DOHH2 (cell line): Measurements from ENCODE around the gene KDM4C.

Source experiments
- H3F3A ChIP-seq: fragments of 200-600 bp; sonication (generic), shearing (Covaris generic); 2 replicates; pipeline ENCODE4 v1.6.0; 2016; ENCODE audit warnings: antibody characterized with exemption, mild to moderate bottlenecking; ENCODE audit not compliant: control insufficient read depth, insufficient read depth
- H3K27ac ChIP-seq: fragments of 200-600 bp; sonication (generic); 2 replicates; pipeline ENCODE4 v1.5.1; 2014; ENCODE audit warnings: low read depth, mild to moderate bottlenecking, low read length, moderate library complexity
- H3K27me3 ChIP-seq: fragments of 200-600 bp; sonication (generic); 2 replicates; pipeline ENCODE4 v1.6.1; 2014; ENCODE audit warnings: mild to moderate bottlenecking, low read length, mixed read lengths; ENCODE audit not compliant: control insufficient read depth
- H3K36me3 ChIP-seq: fragments of 200-600 bp; sonication (generic); 2 replicates; pipeline ENCODE4 v1.6.1; 2014; ENCODE audit warnings: mild to moderate bottlenecking, low read length, moderate library complexity, mixed read lengths; ENCODE audit not compliant: control insufficient read depth
- H3K4me1 ChIP-seq: fragments of 200-600 bp; sonication (generic); 2 replicates; pipeline ENCODE4 v1.6.1; 2014; ENCODE audit warnings: mild to moderate bottlenecking, low read length, mixed read lengths; ENCODE audit not compliant: control insufficient read depth
- H3K4me2 ChIP-seq: fragments of 200-600 bp; sonication (generic); 2 replicates; pipeline ENCODE4 v1.6.0; 2014; ENCODE audit warnings: mild to moderate bottlenecking, low read length, moderate library complexity
- H3K4me3 ChIP-seq: fragments of 200-600 bp; sonication (generic); 2 replicates; pipeline ENCODE4 v1.5.1; 2014; ENCODE audit warnings: mild to moderate bottlenecking, low read length, mixed read lengths
- H3K79me2 ChIP-seq: fragments of 200-600 bp; sonication (generic); 2 replicates; pipeline ENCODE4 v1.6.1; 2014; ENCODE audit warnings: mild to moderate bottlenecking, low read length, mixed read lengths; ENCODE audit not compliant: control insufficient read depth
- H3K9me2 ChIP-seq: fragments of 200-600 bp; sonication (generic); replicated peaks from 2 replicates; pipeline ENCODE4 v1.6.1; 2014; ENCODE audit warnings: mild to moderate bottlenecking, low read length, mixed read lengths; ENCODE audit not compliant: control insufficient read depth
- H3K9me3 ChIP-seq: fragments of 200-600 bp; sonication (generic); 2 replicates; pipeline ENCODE4 v1.6.1; 2014; ENCODE audit warnings: antibody characterized with exemption, low read length, mixed read lengths; ENCODE audit not compliant: control insufficient read depth, insufficient read depth
- H4K20me1 ChIP-seq: fragments of 200-600 bp; sonication (generic); 2 replicates; pipeline ENCODE4 v1.6.0; 2014; ENCODE audit warnings: low read depth, mild to moderate bottlenecking, antibody characterized with exemption, low read length, moderate library complexity; ENCODE audit not compliant: control insufficient read depth, insufficient read depth
- EZH2phosphoT487 ChIP-seq: fragments of 200-600 bp; sonication (generic); IDR thresholded peaks from 2 replicates; pipeline ENCODE4 v1.6.1; 2017; ENCODE audit warnings: borderline replicate concordance, mild to moderate bottlenecking, antibody characterized with exemption, low read length, moderate library complexity, mixed read lengths
- TF ChIP-seq, protein P1 (sequence below): fragments of 200-600 bp; sonication (generic); IDR thresholded peaks from one replicate; pipeline ENCODE4 v1.5.1; 2014; ENCODE audit warnings: antibody characterized with exemption, mild to moderate bottlenecking, low read depth, low read length; ENCODE audit not compliant: poor library complexity, severe bottlenecking

The KDM4C gene

DNA sequence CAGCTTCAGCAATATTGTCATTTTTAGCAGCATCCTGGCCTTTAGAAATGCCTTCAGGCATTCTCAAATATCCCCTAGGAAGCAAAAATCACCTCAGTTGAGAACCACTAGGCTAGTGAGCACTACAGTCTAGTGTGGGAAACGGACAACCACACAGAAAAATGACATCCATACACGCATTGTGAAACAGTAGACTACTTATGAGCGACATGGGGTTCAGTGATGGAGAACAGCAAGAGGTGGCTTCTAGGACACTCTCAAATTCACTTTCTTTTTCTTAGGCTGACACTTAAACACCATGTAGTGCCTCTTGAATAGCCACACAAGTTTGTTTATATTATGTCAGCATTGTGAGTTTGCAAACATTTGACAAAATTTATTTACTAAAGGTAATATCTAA, 203.0 kb downstream of the KDM4C start:
- Histone ChIP-seq H3K4me3 (no peak overlapping the region), H3K4me1 (peaks cover 7% of the 10 kb centered on the region; the same call in 1 of the 2 replicates), H3K9me3 (no peaks in the 10 kb centered on the region), H3K27me3 (no peaks in the 10 kb centered on the region), H3F3A (no peaks in the 10 kb centered on the region), H3K4me2 (no peak overlapping the region), H3K27ac (no peak overlapping the region), H3K9me2 (no peaks in the 10 kb centered on the region), H4K20me1 (no peaks in the 10 kb centered on the region), H3K36me3 (no peaks in the 10 kb centered on the region), H3K79me2 (no peaks in the 10 kb centered on the region)
- TF ChIP-seq, protein P1, sequence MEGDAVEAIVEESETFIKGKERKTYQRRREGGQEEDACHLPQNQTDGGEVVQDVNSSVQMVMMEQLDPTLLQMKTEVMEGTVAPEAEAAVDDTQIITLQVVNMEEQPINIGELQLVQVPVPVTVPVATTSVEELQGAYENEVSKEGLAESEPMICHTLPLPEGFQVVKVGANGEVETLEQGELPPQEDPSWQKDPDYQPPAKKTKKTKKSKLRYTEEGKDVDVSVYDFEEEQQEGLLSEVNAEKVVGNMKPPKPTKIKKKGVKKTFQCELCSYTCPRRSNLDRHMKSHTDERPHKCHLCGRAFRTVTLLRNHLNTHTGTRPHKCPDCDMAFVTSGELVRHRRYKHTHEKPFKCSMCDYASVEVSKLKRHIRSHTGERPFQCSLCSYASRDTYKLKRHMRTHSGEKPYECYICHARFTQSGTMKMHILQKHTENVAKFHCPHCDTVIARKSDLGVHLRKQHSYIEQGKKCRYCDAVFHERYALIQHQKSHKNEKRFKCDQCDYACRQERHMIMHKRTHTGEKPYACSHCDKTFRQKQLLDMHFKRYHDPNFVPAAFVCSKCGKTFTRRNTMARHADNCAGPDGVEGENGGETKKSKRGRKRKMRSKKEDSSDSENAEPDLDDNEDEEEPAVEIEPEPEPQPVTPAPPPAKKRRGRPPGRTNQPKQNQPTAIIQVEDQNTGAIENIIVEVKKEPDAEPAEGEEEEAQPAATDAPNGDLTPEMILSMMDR, result no peak
- TF ChIP-seq EZH2phosphoT487, result no peak

DNA sequence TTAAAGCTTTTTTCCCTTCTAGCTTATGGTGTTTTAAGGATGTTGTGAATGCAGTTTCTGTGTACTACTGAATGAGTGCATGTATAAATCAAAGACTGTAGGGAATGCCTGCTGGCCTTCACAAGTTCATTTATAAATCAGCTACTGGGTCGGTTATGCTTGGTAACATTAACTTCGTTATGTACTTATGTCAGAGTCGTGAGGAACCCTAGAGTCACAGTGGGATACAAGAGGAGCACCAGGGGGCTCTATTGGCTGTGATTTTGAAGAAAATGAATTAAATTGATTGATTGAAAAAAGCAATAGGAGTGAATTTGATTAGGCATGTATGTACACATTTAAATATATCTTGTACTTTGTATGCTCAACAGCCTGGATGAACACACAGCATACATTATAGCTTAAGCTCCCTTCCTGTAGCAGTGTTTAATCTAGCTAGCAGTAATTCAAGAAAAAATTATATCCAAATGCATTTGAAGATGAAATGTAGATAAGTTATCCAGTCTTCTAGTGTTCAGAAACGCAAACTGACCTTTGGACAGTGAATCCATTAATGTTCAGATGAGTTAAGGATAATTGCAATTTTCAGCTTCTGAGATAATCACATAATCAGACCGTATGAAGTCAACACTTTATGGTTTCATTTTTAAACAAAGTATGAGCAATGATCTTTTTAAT, 204.2 kb downstream of the KDM4C start:
- Histone ChIP-seq H3K4me1 (peaks cover 7% of the 10 kb centered on the region; the same call in 1 of the 2 replicates), H3K27ac (no peak overlapping the region), H3F3A (no peaks in the 10 kb centered on the region)

DNA sequence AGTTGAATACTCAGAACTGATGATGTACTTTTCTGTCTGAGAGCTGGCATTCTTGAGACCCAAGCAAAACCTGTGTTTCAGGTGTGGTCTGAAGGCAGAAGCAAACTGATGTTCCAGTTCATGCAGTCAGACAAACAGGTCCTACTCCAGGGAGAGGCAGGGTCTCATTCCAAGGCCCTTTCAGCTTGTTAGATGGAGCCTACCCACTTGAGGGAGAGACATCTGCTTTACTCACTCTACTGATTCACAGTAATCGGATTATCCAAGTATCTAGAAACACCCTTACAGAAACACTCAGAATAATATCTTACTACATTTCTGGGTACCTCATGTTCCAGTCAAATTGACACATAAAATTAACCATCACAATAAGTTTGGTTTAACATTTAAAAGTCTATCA, 207.8 kb downstream of the KDM4C start:
- Histone ChIP-seq H3K4me2 (no peak overlapping the region), H3K27ac (no peak overlapping the region), H3K9me3 (no peaks in the 10 kb centered on the region), H3K27me3 (no peaks in the 10 kb centered on the region), H4K20me1 (no peaks in the 10 kb centered on the region), H3K4me3 (no peak overlapping the region), H3K9me2 (no peaks in the 10 kb centered on the region), H3F3A (no peaks in the 10 kb centered on the region), H3K4me1 (no peaks in the 10 kb centered on the region), H3K79me2 (no peaks in the 10 kb centered on the region), H3K36me3 (no peaks in the 10 kb centered on the region)
- TF ChIP-seq EZH2phosphoT487, result no peak
- TF ChIP-seq, protein P1, result no peak

More for the DNA sequence above, 204.2 kb downstream of the KDM4C start:
- Histone ChIP-seq H3K36me3 (no peaks in the 10 kb centered on the region), H3K4me3 (no peak overlapping the region), H3K9me3 (no peaks in the 10 kb centered on the region), H4K20me1 (no peaks in the 10 kb centered on the region), H3K27me3 (no peaks in the 10 kb centered on the region), H3K4me2 (no peak overlapping the region), H3K79me2 (no peaks in the 10 kb centered on the region), H3K9me2 (no peaks in the 10 kb centered on the region)
- TF ChIP-seq EZH2phosphoT487, result no peak
- TF ChIP-seq, protein P1, result no peak
